ENCODE measurements around the gene TMEM108. TPM values are rescaled to one million over a fixed set of nuclear protein-coding genes. Genes with fewer than 3 reads are reported as not detected.

The TMEM108 gene
- total and polyA plus RNA-seq, 2 experiments from 2014 or later, result 7.4 to 15.3 TPM

DNA sequence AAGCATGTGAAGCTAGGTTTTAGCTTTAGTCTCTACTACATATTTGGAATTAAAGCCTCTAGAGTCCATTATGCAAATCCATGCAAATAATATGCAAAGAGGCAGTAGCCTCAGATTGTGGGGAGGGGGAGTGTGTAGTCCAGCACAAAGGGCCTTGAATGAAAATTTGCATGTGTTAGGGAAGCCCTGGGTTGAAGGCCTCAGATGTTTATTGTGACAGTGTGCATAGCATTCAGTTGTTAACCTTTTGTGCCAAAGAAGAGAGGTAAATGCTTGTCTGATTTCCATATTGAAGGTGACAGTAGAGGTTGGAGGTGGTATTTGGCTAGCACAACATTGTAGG is 337.2 kb downstream of the TMEM108 start:
- no peak overlapping the region for H2AFZ ChIP-seq
- TF ChIP-seq, protein P1, sequence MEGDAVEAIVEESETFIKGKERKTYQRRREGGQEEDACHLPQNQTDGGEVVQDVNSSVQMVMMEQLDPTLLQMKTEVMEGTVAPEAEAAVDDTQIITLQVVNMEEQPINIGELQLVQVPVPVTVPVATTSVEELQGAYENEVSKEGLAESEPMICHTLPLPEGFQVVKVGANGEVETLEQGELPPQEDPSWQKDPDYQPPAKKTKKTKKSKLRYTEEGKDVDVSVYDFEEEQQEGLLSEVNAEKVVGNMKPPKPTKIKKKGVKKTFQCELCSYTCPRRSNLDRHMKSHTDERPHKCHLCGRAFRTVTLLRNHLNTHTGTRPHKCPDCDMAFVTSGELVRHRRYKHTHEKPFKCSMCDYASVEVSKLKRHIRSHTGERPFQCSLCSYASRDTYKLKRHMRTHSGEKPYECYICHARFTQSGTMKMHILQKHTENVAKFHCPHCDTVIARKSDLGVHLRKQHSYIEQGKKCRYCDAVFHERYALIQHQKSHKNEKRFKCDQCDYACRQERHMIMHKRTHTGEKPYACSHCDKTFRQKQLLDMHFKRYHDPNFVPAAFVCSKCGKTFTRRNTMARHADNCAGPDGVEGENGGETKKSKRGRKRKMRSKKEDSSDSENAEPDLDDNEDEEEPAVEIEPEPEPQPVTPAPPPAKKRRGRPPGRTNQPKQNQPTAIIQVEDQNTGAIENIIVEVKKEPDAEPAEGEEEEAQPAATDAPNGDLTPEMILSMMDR (conservative IDR thresholded peaks at IDR 0.05; ENCODE audit: low read depth in 2 of 2), result no peak
- TF ChIP-seq STAT1 (IDR thresholded peaks at IDR 0.05; ENCODE audit: unreplicated experiment), result no peak
- TF ChIP-seq POLR2AphosphoS5 (IDR thresholded peaks at IDR 0.05; ENCODE audit: low read depth), result no peak
- no peak for TF ChIP-seq ZNF114 (CRISPR knock-in tag; IDR thresholded peaks at IDR 0.05)
- TF ChIP-seq, protein P2, sequence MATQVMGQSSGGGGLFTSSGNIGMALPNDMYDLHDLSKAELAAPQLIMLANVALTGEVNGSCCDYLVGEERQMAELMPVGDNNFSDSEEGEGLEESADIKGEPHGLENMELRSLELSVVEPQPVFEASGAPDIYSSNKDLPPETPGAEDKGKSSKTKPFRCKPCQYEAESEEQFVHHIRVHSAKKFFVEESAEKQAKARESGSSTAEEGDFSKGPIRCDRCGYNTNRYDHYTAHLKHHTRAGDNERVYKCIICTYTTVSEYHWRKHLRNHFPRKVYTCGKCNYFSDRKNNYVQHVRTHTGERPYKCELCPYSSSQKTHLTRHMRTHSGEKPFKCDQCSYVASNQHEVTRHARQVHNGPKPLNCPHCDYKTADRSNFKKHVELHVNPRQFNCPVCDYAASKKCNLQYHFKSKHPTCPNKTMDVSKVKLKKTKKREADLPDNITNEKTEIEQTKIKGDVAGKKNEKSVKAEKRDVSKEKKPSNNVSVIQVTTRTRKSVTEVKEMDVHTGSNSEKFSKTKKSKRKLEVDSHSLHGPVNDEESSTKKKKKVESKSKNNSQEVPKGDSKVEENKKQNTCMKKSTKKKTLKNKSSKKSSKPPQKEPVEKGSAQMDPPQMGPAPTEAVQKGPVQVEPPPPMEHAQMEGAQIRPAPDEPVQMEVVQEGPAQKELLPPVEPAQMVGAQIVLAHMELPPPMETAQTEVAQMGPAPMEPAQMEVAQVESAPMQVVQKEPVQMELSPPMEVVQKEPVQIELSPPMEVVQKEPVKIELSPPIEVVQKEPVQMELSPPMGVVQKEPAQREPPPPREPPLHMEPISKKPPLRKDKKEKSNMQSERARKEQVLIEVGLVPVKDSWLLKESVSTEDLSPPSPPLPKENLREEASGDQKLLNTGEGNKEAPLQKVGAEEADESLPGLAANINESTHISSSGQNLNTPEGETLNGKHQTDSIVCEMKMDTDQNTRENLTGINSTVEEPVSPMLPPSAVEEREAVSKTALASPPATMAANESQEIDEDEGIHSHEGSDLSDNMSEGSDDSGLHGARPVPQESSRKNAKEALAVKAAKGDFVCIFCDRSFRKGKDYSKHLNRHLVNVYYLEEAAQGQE (IDR thresholded peaks at IDR 0.05; ENCODE audit: unreplicated experiment), result no peak
- TF ChIP-seq EZH2 (IDR thresholded peaks at IDR 0.05; ENCODE audit: low read depth, unreplicated experiment), result no peak
- no peak for TF ChIP-seq JUNB (IDR thresholded peaks at IDR 0.05; ENCODE audit: unreplicated experiment)
- TF ChIP-seq, protein P3, sequence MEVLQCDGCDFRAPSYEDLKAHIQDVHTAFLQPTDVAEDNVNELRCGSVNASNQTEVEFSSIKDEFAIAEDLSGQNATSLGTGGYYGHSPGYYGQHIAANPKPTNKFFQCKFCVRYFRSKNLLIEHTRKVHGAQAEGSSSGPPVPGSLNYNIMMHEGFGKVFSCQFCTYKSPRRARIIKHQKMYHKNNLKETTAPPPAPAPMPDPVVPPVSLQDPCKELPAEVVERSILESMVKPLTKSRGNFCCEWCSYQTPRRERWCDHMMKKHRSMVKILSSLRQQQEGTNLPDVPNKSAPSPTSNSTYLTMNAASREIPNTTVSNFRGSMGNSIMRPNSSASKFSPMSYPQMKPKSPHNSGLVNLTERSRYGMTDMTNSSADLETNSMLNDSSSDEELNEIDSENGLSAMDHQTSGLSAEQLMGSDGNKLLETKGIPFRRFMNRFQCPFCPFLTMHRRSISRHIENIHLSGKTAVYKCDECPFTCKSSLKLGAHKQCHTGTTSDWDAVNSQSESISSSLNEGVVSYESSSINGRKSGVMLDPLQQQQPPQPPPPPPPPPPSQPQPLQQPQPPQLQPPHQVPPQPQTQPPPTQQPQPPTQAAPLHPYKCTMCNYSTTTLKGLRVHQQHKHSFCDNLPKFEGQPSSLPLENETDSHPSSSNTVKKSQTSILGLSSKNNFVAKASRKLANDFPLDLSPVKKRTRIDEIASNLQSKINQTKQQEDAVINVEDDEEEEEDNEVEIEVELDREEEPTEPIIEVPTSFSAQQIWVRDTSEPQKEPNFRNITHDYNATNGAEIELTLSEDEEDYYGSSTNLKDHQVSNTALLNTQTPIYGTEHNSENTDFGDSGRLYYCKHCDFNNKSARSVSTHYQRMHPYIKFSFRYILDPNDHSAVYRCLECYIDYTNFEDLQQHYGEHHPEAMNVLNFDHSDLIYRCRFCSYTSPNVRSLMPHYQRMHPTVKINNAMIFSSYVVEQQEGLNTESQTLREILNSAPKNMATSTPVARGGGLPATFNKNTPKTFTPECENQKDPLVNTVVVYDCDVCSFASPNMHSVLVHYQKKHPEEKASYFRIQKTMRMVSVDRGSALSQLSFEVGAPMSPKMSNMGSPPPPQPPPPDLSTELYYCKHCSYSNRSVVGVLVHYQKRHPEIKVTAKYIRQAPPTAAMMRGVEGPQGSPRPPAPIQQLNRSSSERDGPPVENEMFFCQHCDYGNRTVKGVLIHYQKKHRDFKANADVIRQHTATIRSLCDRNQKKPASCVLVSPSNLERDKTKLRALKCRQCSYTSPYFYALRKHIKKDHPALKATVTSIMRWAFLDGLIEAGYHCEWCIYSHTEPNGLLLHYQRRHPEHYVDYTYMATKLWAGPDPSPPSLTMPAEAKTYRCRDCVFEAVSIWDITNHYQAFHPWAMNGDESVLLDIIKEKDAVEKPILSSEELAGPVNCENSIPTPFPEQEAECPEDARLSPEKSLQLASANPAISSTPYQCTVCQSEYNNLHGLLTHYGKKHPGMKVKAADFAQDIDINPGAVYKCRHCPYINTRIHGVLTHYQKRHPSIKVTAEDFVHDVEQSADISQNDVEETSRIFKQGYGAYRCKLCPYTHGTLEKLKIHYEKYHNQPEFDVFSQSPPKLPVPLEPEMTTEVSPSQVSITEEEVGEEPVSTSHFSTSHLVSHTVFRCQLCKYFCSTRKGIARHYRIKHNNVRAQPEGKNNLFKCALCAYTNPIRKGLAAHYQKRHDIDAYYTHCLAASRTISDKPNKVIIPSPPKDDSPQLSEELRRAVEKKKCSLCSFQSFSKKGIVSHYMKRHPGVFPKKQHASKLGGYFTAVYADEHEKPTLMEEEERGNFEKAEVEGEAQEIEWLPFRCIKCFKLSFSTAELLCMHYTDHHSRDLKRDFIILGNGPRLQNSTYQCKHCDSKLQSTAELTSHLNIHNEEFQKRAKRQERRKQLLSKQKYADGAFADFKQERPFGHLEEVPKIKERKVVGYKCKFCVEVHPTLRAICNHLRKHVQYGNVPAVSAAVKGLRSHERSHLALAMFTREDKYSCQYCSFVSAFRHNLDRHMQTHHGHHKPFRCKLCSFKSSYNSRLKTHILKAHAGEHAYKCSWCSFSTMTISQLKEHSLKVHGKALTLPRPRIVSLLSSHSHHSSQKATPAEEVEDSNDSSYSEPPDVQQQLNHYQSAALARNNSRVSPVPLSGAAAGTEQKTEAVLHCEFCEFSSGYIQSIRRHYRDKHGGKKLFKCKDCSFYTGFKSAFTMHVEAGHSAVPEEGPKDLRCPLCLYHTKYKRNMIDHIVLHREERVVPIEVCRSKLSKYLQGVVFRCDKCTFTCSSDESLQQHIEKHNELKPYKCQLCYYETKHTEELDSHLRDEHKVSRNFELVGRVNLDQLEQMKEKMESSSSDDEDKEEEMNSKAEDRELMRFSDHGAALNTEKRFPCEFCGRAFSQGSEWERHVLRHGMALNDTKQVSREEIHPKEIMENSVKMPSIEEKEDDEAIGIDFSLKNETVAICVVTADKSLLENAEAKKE (CRISPR knock-in tag; IDR thresholded peaks at IDR 0.05), result no peak
- TF ChIP-seq CREB1 (CRISPR knock-in tag; IDR thresholded peaks at IDR 0.05; ENCODE audit: low read depth), result no peak
- no peak for TF ChIP-seq EZH2phosphoT487 (IDR thresholded peaks at IDR 0.05; ENCODE audit: unreplicated experiment)
- TF ChIP-seq NANOG (IDR thresholded peaks at IDR 0.05; ENCODE audit: borderline replicate concordance), result no peak
- no peak for TF ChIP-seq ZNF331 (CRISPR knock-in tag; IDR thresholded peaks at IDR 0.05; ENCODE audit: low read depth)
- TF ChIP-seq, protein P4, sequence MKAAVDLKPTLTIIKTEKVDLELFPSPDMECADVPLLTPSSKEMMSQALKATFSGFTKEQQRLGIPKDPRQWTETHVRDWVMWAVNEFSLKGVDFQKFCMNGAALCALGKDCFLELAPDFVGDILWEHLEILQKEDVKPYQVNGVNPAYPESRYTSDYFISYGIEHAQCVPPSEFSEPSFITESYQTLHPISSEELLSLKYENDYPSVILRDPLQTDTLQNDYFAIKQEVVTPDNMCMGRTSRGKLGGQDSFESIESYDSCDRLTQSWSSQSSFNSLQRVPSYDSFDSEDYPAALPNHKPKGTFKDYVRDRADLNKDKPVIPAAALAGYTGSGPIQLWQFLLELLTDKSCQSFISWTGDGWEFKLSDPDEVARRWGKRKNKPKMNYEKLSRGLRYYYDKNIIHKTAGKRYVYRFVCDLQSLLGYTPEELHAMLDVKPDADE (IDR thresholded peaks at IDR 0.05), result no peak
- H3K79me2 ChIP-seq (replicated peaks; ENCODE audit: insufficient read depth), result no peaks in the 10 kb centered on the region
- ATAC-seq (peak; percentile 25; the same call in 2 of the 3 replicates), DNase-seq (ENCODE audit: low spot score) (no peak)
- H3K4me3 ChIP-seq, result no peak overlapping the region
- peaks cover 18% of the 10 kb centered on the region for H3K4me1 ChIP-seq (ENCODE audit: insufficient read depth)
- no peak overlapping the region for H3K4me3 Mint-ChIP-seq
- H3K9me3 Mint-ChIP-seq, result no peaks in the 10 kb centered on the region
- H3K27ac Mint-ChIP-seq, result no peak overlapping the region
- H3K27me3 Mint-ChIP-seq (ENCODE audit: insufficient read depth, low read depth, poor library complexity), result peaks cover 2% of the 10 kb centered on the region
- no peaks in the 10 kb centered on the region for H3F3A ChIP-seq (replicated peaks; ENCODE audit: low read depth)
- no peaks in the 10 kb centered on the region for H3K36me3 Mint-ChIP-seq (ENCODE audit: low read depth)
- H3K36me3 ChIP-seq (ENCODE audit: insufficient read depth), result no peaks in the 10 kb centered on the region
- no peaks in the 10 kb centered on the region for H3K9me2 ChIP-seq (ENCODE audit: insufficient read depth)
- no peaks in the 10 kb centered on the region for H3K27me3 ChIP-seq (ENCODE audit: insufficient read depth)
- no peak overlapping the region for H3K27ac ChIP-seq (ENCODE audit: low read depth)
- H4K20me1 ChIP-seq (replicated peaks; ENCODE audit: insufficient read depth), result no peaks in the 10 kb centered on the region
- peaks cover 19% of the 10 kb centered on the region for H3K4me1 Mint-ChIP-seq
- no peak overlapping the region for H3K4me2 ChIP-seq
